ENCODE measurements around the gene POLE2. TPM values are rescaled to one million over a fixed set of nuclear protein-coding genes. Genes with fewer than 3 reads are reported as not detected.

POLE2 gene
- total and polyA plus RNA-seq, 2 donors: 3.4 to 19.3 TPM

DNA sequence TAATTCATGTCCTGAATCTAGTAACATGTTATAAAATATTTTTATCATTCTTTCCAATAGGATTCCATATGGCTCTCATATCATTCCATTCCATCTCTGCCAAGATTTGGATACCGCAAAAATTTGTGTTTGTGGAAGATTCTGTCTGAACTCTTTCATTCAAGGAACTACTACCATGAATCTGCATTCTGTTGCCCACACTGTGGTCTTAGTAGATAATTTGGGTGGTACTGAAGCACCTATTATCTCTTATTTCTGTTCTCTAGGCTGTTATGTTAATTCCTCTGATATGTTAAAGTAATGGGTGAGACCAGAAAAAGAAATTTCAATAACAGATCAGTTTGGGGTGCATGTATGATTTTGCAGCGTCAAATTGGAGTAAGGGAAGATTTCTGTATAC, 73.8 kb downstream of the POLE2 start:
- no peak for DNase-seq (ENCODE audit: low read depth in 6 of 9, low spot score in 9 of 9)
- 95% methylated on average over 2 of the region's 2 CpGs for WGBS
- Histone ChIP-seq H3K4me1 (ENCODE audit: control insufficient read depth in 2 of 2, insufficient read depth in 2 of 2, low read length in 2 of 2) (peaks cover under 1 to 4% of the 10 kb centered on the region in 2 donors), H3K27ac (ENCODE audit: low read depth in 1 of 2, low read length in 1 of 2) (no peak overlapping the region), H3K36me3 (ENCODE audit: control insufficient read depth in 2 of 2, insufficient read depth in 2 of 2, low read length in 1 of 2) (peaks cover 18 to 55% of the 10 kb centered on the region in 2 donors), H3K9me3 (ENCODE audit: control insufficient read depth in 2 of 2, insufficient read depth in 1 of 2, low read length in 1 of 2) (no peaks in the 10 kb centered on the region), H3K27me3 (ENCODE audit: control insufficient read depth in 2 of 2, insufficient read depth in 1 of 2, low read length in 1 of 2) (no peaks in the 10 kb centered on the region), H3K4me3 (ENCODE audit: low read length in 2 of 2) (no peak overlapping the region)

GRCh38 chr14:49612671-49613070, 75.3 kb downstream of the POLE2 start:
- no peak for DNase-seq (ENCODE audit: low read depth in 6 of 9, low spot score in 9 of 9)
- Histone ChIP-seq H3K9me3 (ENCODE audit: control insufficient read depth in 2 of 2, insufficient read depth in 1 of 2, low read length in 1 of 2) (no peaks in the 10 kb centered on the region), H3K27me3 (ENCODE audit: control insufficient read depth in 2 of 2, insufficient read depth in 1 of 2, low read length in 1 of 2) (no peaks in the 10 kb centered on the region), H3K4me3 (ENCODE audit: low read length in 2 of 2) (no peak overlapping the region), H3K36me3 (ENCODE audit: control insufficient read depth in 2 of 2, insufficient read depth in 2 of 2, low read length in 1 of 2) (peaks cover 12 to 55% of the 10 kb centered on the region in 2 donors), H3K4me1 (ENCODE audit: control insufficient read depth in 2 of 2, insufficient read depth in 2 of 2, low read length in 2 of 2) (no peaks in the 10 kb centered on the region), H3K27ac (ENCODE audit: low read depth in 1 of 2, low read length in 1 of 2) (no peak overlapping the region)
- WGBS: 99% methylated on average over 8 of the region's 8 CpGs

DNA sequence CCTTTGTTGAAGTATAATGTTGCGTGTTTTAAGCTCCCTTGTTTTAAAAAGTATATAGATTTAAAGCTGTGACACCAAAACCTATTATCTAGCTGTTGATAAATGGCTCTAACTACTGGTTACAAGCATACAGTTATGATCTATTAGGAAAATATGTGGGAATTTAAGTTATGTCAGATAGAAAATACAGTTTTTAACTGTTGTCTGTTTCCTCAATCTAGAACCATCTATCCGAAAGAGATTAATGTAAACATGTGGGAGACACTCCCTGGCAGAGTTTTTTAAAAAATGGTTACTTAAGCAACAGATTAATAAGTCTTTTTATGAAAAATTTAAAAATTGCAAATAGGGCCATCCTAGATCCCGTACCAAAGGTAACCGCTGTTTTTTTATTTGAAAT, 75.8 kb downstream of the POLE2 start:
- WGBS: 98% methylated on average over 4 of the region's 4 CpGs
- H3K9me3 ChIP-seq (ENCODE audit: control insufficient read depth in 2 of 2, insufficient read depth in 1 of 2, low read length in 1 of 2): no peaks in the 10 kb centered on the region
- H3K36me3 ChIP-seq (ENCODE audit: control insufficient read depth in 2 of 2, insufficient read depth in 2 of 2, low read length in 1 of 2): peaks cover 9 to 53% of the 10 kb centered on the region in 2 donors
- no peaks in the 10 kb centered on the region for H3K4me1 ChIP-seq (ENCODE audit: control insufficient read depth in 2 of 2, insufficient read depth in 2 of 2, low read length in 2 of 2)
- DNase-seq (ENCODE audit: low read depth in 6 of 9, low spot score in 9 of 9): no peak
- H3K4me3 ChIP-seq (ENCODE audit: low read length in 2 of 2): no peak overlapping the region
- no peak overlapping the region for H3K27ac ChIP-seq (ENCODE audit: low read depth in 1 of 2, low read length in 1 of 2)
- H3K27me3 ChIP-seq (ENCODE audit: control insufficient read depth in 2 of 2, insufficient read depth in 1 of 2, low read length in 1 of 2): no peaks in the 10 kb centered on the region

DNA sequence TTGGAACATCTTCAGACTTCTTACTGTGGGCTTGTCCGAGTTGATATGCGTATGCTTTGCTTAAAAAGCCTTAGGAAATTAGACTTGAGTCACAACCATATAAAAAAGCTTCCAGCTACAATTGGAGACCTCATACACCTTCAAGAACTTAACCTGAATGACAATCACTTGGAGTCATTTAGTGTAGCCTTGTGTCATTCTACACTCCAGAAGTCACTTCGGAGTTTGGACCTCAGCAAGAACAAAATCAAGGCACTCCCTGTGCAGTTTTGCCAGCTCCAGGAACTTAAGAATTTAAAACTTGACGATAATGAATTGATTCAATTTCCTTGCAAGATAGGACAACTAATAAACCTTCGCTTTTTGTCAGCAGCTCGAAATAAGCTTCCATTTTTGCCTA, 80.4 kb downstream of the POLE2 start:
- 98% methylated on average over 6 of the region's 6 CpGs for WGBS
- H3K27ac ChIP-seq (ENCODE audit: low read depth in 1 of 2, low read length in 1 of 2): no peak overlapping the region
- no peak for DNase-seq (ENCODE audit: low read depth in 6 of 9, low spot score in 9 of 9)
- H3K27me3 ChIP-seq (ENCODE audit: control insufficient read depth in 2 of 2, insufficient read depth in 1 of 2, low read length in 1 of 2): no peaks in the 10 kb centered on the region
- no peaks in the 10 kb centered on the region for H3K9me3 ChIP-seq (ENCODE audit: control insufficient read depth in 2 of 2, insufficient read depth in 1 of 2, low read length in 1 of 2)
- no peaks in the 10 kb centered on the region for H3K4me1 ChIP-seq (ENCODE audit: control insufficient read depth in 2 of 2, insufficient read depth in 2 of 2, low read length in 2 of 2)
- H3K4me3 ChIP-seq (ENCODE audit: low read length in 2 of 2): no peak overlapping the region
- peaks cover 8 to 59% of the 10 kb centered on the region in 2 donors for H3K36me3 ChIP-seq (ENCODE audit: control insufficient read depth in 2 of 2, insufficient read depth in 2 of 2, low read length in 1 of 2)

DNA sequence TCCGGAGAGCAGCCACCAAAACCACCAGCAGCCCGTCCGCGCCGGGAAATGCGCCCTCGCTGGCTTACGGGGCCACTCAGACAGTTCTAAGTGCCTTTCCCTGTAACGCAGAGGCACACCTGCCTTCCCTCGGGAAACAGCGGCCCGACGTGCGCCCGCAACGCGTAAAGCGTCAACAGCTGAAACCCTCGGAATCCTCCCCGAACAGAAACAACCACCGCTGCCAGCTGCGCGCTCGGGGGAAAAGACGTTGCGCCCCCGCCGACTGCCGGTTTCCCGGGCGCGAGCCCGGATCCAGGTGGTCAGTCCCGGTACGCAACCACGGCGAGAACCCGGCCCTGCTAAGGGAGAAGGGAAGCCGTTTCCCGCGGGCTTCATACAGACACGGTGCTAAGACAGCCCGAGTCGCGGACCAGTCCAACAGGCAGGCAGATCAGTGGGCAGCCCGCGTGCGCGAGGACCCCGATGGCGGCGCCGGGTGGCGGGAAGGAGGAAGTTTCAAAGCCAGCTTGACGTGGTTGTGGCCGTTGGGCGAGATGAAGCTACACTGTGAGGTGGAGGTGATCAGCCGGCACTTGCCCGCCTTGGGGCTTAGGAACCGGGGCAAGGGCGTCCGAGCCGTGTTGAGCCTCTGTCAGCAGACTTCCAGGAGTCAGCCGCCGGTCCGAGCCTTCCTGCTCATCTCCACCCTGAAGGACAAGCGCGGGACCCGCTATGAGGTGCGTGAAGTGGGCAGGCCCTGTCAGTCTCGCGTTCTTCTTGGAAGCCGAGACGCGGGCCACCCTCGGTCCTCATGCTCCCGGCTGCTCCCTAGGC, 89.3 kb downstream of the POLE2 start, which contains the start of gene LRR1:
TSS of gene LRR1 (plus strand) at position 456 of the 816 bp plus-strand sequence. CDS start at position 537, 81 bp downstream.
- H3K27me3 ChIP-seq (ENCODE audit: control insufficient read depth in 2 of 2, insufficient read depth in 1 of 2, low read length in 1 of 2): no peaks in the 10 kb centered on the region
- peak; percentile 65 to 92 (median 81) for DNase-seq (ENCODE audit: low read depth in 6 of 9, low spot score in 9 of 9)
- H3K4me1 ChIP-seq (ENCODE audit: control insufficient read depth in 2 of 2, insufficient read depth in 2 of 2, low read length in 2 of 2): peaks cover 0 to 16% of the 10 kb centered on the region in 2 donors
- H3K36me3 ChIP-seq (ENCODE audit: control insufficient read depth in 2 of 2, insufficient read depth in 2 of 2, low read length in 1 of 2): peaks cover 0 to 23% of the 10 kb centered on the region in 2 donors
- H3K27ac ChIP-seq (ENCODE audit: low read depth in 1 of 2, low read length in 1 of 2): peak within 1 kb of the TSS; percentile 94 to 99
- WGBS: under 1% methylated on average over 77 of the region's 77 CpGs
- peak within 1 kb of the TSS; percentile 65 to 88 for H3K4me3 ChIP-seq (ENCODE audit: low read length in 2 of 2)
- no peaks in the 10 kb centered on the region for H3K9me3 ChIP-seq (ENCODE audit: control insufficient read depth in 2 of 2, insufficient read depth in 1 of 2, low read length in 1 of 2)

DNA sequence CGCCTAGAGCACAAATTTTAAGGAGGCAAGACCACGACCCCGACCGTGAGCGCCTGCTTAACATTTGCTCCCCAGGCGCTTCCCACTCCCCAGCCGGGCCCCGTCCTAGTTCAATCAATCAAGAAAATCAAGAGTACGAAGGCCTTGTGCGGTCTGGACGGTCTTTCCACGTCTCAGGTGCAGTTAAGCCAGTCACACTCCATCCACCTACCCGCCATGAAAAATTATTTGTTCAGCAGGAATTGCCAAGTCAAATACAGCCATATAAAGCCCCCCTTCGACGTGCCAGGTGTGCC, 89.9 kb downstream of the POLE2 start:
- WGBS: under 1% methylated on average over 15 of the region's 15 CpGs
- H3K27ac ChIP-seq (ENCODE audit: low read depth in 1 of 2, low read length in 1 of 2): peak overlapping the region; percentile 94 to 99
- H3K4me3 ChIP-seq (ENCODE audit: low read length in 2 of 2): peak overlapping the region; percentile 65 to 88
- no peaks in the 10 kb centered on the region for H3K9me3 ChIP-seq (ENCODE audit: control insufficient read depth in 2 of 2, insufficient read depth in 1 of 2, low read length in 1 of 2)
- no peaks in the 10 kb centered on the region for H3K27me3 ChIP-seq (ENCODE audit: control insufficient read depth in 2 of 2, insufficient read depth in 1 of 2, low read length in 1 of 2)
- DNase-seq (ENCODE audit: low read depth in 6 of 9, low spot score in 9 of 9): peak in 1 of 9 donors; percentile 60
- H3K4me1 ChIP-seq (ENCODE audit: control insufficient read depth in 2 of 2, insufficient read depth in 2 of 2, low read length in 2 of 2): peaks cover 0 to 16% of the 10 kb centered on the region in 2 donors
- H3K36me3 ChIP-seq (ENCODE audit: control insufficient read depth in 2 of 2, insufficient read depth in 2 of 2, low read length in 1 of 2): peaks cover 0 to 17% of the 10 kb centered on the region in 2 donors

- Histone ChIP-seq H3K4me3 (ENCODE audit: low read length in 2 of 2) (no peak overlapping the region), H3K36me3 (ENCODE audit: control insufficient read depth in 2 of 2, insufficient read depth in 2 of 2, low read length in 1 of 2) (no peaks in the 10 kb centered on the region), H3K27me3 (ENCODE audit: control insufficient read depth in 2 of 2, insufficient read depth in 1 of 2, low read length in 1 of 2) (no peaks in the 10 kb centered on the region), H3K4me1 (ENCODE audit: control insufficient read depth in 2 of 2, insufficient read depth in 2 of 2, low read length in 2 of 2) (peaks cover 0 to 14% of the 10 kb centered on the region in 2 donors), H3K9me3 (ENCODE audit: control insufficient read depth in 2 of 2, insufficient read depth in 1 of 2, low read length in 1 of 2) (no peaks in the 10 kb centered on the region), H3K27ac (ENCODE audit: low read depth in 1 of 2, low read length in 1 of 2) (peak overlapping the region; percentile 42 to 61)
- WGBS: 62% methylated on average over 4 of the region's 4 CpGs
- peak in 3 of 9 donors; percentile 24 to 62 (median 43) for DNase-seq (ENCODE audit: low read depth in 6 of 9, low spot score in 9 of 9)
Measured at GRCh38 chr14:49594347-49595091, 93.5 kb downstream of the POLE2 start.
